NB4 (cell line): ENCODE measurements around the gene MSI2.

Experiments
- CTCF ChIP-seq: IDR thresholded peaks from one replicate; pipeline ENCODE4 v1.5.1; 2012; ENCODE audit warnings: low read depth, low read length
- MAX ChIP-seq: IDR thresholded peaks from 2 replicates; pipeline ENCODE4 v1.6.1; 2011; ENCODE audit warnings: low read depth, low read length

GRCh38 chr17:57679356-57679755, 423.0 kb downstream of the MSI2 start:
- TF ChIP-seq CTCF (no peak), MAX (no peak)
